ENCODE data around the gene TMEM53. TPM values are rescaled to one million over a fixed set of nuclear protein-coding genes. Genes with fewer than 3 reads are reported as not detected.

TMEM53 gene
- total RNA-seq: 10 to 100 TPM; 15.6 to 18.9 TPM
- polyA plus RNA-seq (ENCODE audit: insufficient read depth, low read depth, low replicate concordance): 40.2 TPM
- long read RNA-seq, donor 1, transcript TMEM53-202 (3 exons, 2,310 nt): major isoform, 7 of 7,090 reads
- long read RNA-seq, donor 1, partial matches to known transcripts: 4,352 of 7,090 reads
- long read RNA-seq, donor 1, other reads (novel, unspliced or antisense): 2,726 of 7,090 reads
- long read RNA-seq, donor 2, transcript TMEM53-202 (3 exons, 2,310 nt): major isoform, 5 of 9 reads
- long read RNA-seq, donor 2, partial matches to known transcripts: 0 of 9 reads
- long read RNA-seq, donor 2, other reads (novel, unspliced or antisense): 0 of 9 reads

DNA sequence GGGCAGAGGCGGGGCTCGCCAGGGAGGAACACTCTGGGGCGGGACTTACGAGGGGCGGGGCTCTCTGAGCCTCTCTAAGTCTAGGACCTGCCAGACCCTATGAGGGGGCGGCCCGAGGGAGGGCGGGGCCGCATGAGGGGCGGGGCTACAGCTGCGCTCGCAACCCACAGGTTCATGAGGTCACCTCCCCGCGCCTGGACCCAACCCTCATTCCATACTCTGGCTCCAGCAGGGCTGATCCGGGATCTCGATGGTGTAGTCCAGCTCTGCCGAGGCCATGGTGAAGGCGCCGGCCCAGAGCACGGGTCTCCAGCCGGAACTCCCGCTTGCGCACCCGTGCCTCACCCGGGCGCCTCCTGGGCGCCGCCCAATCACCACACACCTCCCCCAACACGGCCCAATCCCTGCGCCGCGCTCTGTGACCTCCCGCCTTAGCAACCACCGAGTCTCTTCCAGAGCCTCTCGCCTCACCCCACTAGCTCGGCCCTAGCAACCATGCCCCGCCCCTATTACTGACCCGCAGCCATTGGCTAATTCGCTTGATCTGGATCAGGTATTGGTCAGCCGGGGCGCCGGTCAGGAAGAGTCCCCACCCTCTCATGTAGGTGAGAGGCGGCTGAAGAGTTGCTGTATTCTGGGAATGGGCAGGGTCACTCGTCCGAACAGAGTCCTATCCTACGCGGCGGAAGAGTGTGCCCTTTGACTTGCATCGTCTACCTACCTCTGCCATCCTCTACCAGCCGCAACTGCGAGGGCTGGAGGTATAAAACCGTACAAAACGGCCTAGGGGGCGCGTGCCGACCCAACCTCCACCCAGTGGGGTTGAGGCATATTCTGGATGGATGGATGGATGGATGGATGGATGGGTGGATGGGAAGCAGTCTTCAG, at the start of gene TMEM53, which contains the start of gene ARMH1:
TSS of gene TMEM53 (minus strand) at position 369 of the 888 bp plus-strand sequence. CDS start at position 279, 90 bp downstream.
TSS of gene ARMH1 (plus strand) at position 602 of the 888 bp plus-strand sequence. CDS start 14,984 bp downstream, outside the sequence.
- TF ChIP-seq POLR2A (IDR thresholded peaks at IDR 0.05): no peak
- TF ChIP-seq, protein P1, sequence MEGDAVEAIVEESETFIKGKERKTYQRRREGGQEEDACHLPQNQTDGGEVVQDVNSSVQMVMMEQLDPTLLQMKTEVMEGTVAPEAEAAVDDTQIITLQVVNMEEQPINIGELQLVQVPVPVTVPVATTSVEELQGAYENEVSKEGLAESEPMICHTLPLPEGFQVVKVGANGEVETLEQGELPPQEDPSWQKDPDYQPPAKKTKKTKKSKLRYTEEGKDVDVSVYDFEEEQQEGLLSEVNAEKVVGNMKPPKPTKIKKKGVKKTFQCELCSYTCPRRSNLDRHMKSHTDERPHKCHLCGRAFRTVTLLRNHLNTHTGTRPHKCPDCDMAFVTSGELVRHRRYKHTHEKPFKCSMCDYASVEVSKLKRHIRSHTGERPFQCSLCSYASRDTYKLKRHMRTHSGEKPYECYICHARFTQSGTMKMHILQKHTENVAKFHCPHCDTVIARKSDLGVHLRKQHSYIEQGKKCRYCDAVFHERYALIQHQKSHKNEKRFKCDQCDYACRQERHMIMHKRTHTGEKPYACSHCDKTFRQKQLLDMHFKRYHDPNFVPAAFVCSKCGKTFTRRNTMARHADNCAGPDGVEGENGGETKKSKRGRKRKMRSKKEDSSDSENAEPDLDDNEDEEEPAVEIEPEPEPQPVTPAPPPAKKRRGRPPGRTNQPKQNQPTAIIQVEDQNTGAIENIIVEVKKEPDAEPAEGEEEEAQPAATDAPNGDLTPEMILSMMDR (IDR thresholded peaks at IDR 0.05): no peak
- H3K4me1 ChIP-seq: peaks cover 12% of the 10 kb centered on the region
- DNase-seq: peak; percentile 100
- H3K4me3 ChIP-seq: peak within 1 kb of the TSS; percentile 59 to 74
- no peaks in the 10 kb centered on the region for H3K36me3 ChIP-seq (ENCODE audit: low read depth, missing control alignments)
- H3K27me3 ChIP-seq: no peaks in the 10 kb centered on the region
- H3K27ac ChIP-seq: peak within 1 kb of the TSS; percentile 88 to 89
- H3K9me3 ChIP-seq: no peaks in the 10 kb centered on the region
- 3% methylated on average over 42 to 53 of the region's 56 CpGs for WGBS, 2 donors
- intact Hi-C loops (cut with DNase I; ENCODE audit: low total_unique reads): no loop called here

DNA sequence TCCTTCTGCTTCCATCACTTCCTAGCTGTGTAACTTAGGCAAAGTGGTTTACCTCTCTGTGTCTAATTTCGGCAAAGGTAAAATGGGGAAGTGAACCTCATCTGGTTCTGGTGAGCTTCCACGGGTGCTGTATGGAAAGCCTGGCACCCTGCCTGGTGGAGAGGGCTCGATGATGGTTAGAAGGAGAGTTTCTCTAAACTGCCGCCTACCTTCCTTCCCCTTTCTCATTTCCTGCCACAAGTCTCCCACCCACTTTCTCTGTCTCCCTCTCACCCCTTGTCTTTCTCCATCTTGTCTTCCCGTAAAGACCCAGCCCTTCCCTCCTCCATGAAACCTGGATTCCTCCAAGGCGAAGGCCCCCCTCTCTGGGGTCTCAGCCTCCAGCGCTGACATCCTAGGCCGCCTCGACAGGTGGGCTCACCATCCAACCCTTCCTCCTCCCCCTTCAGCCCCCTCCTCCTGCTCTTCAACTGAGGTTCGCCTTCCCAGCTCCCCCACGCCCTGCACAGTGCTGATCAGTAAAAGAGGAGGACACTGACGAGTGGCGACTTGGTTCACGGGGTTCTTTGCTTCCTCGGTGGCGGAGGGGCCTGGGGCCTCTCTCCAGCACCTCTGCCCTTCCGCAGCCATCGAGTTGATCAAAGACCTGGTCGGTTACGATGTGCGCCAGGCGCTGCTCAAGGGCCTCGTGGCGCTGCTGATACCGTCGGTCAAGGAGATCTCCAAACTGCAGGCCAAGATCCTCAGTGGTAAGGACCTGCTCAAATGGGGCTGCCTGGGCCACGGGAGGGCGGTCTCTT, 49.4 kb upstream of the TMEM53 start:
- Histone ChIP-seq H3K27ac (no peak overlapping the region), H3K9me3 (no peaks in the 10 kb centered on the region), H3K4me3 (peak overlapping the region; percentile 15 to 20), H3K27me3 (no peaks in the 10 kb centered on the region), H3K4me1 (no peaks in the 10 kb centered on the region), H3K36me3 (ENCODE audit: low read depth, missing control alignments) (no peaks in the 10 kb centered on the region)
- no peak for TF ChIP-seq POLR2A (IDR thresholded peaks at IDR 0.05)
- TF ChIP-seq, protein P1 (IDR thresholded peaks at IDR 0.05): no peak
- intact Hi-C loops (cut with DNase I; ENCODE audit: low total_unique reads): no loop called here
- WGBS, 2 donors: 52 to 74% methylated on average over 19 to 27 of the region's 28 CpGs
- DNase-seq: no peak

DNA sequence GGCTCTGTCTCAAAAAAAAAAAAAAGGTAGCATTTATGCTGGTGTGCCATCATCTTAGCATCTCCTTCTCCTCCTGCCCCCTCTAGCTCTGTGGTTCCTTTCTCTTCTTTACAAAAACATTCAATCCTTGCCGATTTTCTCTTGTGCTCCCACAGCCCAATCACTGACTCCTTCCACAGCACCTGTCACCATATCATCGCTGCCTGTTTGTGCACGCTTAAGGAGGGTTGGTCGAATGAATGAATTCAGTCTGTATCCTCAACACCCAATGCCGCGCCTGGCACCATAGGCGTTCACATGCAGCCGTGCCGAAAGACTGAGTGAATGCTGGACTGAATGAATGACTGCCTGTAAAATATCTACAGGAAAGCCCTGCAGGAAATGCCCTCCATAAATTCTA, 48.8 kb upstream of the TMEM53 start:
- TF ChIP-seq, protein P1 (IDR thresholded peaks at IDR 0.05): no peak
- no peak for TF ChIP-seq POLR2A (IDR thresholded peaks at IDR 0.05)
- Histone ChIP-seq H3K4me1 (no peaks in the 10 kb centered on the region), H3K9me3 (no peaks in the 10 kb centered on the region), H3K4me3 (no peak overlapping the region), H3K27ac (no peak overlapping the region), H3K36me3 (ENCODE audit: low read depth, missing control alignments) (no peaks in the 10 kb centered on the region), H3K27me3 (no peaks in the 10 kb centered on the region)
- WGBS, 2 donors: 62 to 70% methylated on average over 9 of the region's 9 CpGs
- DNase-seq: no peak
- intact Hi-C loops (cut with DNase I; ENCODE audit: low total_unique reads): no loop called here

DNA sequence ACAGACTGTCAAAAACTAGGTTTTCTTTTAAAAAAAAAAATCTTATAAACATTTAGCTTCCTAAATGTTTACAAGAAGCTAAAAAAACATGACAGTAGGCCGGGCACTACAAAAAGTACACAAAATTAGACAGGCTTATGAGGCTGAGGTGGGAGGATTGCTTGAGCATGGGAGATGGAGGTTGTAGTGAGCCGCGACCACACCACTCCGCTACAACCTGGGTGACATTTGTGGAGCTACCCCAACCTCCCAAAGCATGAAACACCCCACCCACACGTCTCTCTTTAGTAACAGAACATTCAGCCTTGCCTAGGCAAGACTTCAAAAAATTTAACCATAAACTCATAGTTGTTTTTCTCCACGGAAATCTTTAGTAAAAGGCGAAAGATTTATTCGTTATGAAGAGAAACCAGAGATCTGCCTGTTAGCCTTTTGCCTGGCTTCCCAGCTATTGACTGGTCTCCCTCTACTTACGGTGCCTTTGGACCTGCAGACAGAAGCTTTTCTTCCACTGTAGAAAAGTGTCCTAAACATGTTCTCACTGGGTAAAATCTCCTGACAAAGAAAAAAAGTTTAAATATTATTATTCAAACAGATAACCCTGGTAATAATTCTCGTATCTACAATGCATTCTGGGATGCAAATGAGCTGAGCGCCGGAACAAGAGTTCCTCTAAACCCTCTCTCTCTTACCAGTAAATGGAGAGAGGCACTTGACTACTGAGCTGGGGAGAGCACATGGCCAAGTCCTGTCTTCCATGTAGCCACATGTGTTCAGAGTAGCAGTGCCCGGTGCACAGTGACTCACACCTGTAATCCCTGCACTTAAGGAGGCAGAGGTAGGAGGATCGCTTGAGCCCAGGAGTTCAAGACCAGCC, 47.4 kb upstream of the TMEM53 start:
- H3K27me3 ChIP-seq: no peaks in the 10 kb centered on the region
- TF ChIP-seq POLR2A (IDR thresholded peaks at IDR 0.05): no peak
- TF ChIP-seq, protein P1 (IDR thresholded peaks at IDR 0.05): no peak
- WGBS, 2 donors: 17 to 44% methylated on average over 14 of the region's 14 CpGs
- intact Hi-C loops (cut with DNase I; ENCODE audit: low total_unique reads): no loop called here
- peak; percentile 46 for DNase-seq
- no peaks in the 10 kb centered on the region for H3K4me1 ChIP-seq
- H3K9me3 ChIP-seq: no peaks in the 10 kb centered on the region
- no peak overlapping the region for H3K4me3 ChIP-seq
- peak overlapping the region; percentile 18 to 40 for H3K27ac ChIP-seq
- H3K36me3 ChIP-seq (ENCODE audit: low read depth, missing control alignments): no peaks in the 10 kb centered on the region
